Measurements from ENCODE around the gene SLBP.

- TF ChIP-seq POLR2A (IDR thresholded peaks at IDR 0.05; ENCODE audit: low read depth, low read length) (no peak), CHD2 (IDR thresholded peaks at IDR 0.05; ENCODE audit: borderline replicate concordance, low read depth, low read length) (no peak), CTCF (IDR thresholded peaks at IDR 0.05 in 2 of 3, conservative IDR thresholded peaks at IDR 0.05 in 1 of 3; ENCODE audit: control insufficient read depth in 2 of 3, extremely low read depth in 1 of 3, insufficient read depth in 1 of 3, low read depth in 3 of 3, low read length in 3 of 3) (no peak), YBX1 (IDR thresholded peaks at IDR 0.05) (no peak), BRCA1 (IDR thresholded peaks at IDR 0.05; ENCODE audit: low read depth, low read length) (no peak), SUZ12 (IDR thresholded peaks at IDR 0.05; ENCODE audit: unreplicated experiment) (no peak), EP300 (IDR thresholded peaks at IDR 0.05; ENCODE audit: borderline replicate concordance in 1 of 2, control insufficient read depth in 1 of 2, low read depth in 2 of 2, low read length in 2 of 2) (no peak), HCFC1 (IDR thresholded peaks at IDR 0.05; ENCODE audit: low read length) (no peak), ZNF24 (IDR thresholded peaks at IDR 0.05) (no peak)
- TF ChIP-seq, protein P1, sequence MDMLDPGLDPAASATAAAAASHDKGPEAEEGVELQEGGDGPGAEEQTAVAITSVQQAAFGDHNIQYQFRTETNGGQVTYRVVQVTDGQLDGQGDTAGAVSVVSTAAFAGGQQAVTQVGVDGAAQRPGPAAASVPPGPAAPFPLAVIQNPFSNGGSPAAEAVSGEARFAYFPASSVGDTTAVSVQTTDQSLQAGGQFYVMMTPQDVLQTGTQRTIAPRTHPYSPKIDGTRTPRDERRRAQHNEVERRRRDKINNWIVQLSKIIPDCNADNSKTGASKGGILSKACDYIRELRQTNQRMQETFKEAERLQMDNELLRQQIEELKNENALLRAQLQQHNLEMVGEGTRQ (IDR thresholded peaks at IDR 0.05; ENCODE audit: borderline replicate concordance, low read depth, low read length): no peak
- TF ChIP-seq, protein P2, sequence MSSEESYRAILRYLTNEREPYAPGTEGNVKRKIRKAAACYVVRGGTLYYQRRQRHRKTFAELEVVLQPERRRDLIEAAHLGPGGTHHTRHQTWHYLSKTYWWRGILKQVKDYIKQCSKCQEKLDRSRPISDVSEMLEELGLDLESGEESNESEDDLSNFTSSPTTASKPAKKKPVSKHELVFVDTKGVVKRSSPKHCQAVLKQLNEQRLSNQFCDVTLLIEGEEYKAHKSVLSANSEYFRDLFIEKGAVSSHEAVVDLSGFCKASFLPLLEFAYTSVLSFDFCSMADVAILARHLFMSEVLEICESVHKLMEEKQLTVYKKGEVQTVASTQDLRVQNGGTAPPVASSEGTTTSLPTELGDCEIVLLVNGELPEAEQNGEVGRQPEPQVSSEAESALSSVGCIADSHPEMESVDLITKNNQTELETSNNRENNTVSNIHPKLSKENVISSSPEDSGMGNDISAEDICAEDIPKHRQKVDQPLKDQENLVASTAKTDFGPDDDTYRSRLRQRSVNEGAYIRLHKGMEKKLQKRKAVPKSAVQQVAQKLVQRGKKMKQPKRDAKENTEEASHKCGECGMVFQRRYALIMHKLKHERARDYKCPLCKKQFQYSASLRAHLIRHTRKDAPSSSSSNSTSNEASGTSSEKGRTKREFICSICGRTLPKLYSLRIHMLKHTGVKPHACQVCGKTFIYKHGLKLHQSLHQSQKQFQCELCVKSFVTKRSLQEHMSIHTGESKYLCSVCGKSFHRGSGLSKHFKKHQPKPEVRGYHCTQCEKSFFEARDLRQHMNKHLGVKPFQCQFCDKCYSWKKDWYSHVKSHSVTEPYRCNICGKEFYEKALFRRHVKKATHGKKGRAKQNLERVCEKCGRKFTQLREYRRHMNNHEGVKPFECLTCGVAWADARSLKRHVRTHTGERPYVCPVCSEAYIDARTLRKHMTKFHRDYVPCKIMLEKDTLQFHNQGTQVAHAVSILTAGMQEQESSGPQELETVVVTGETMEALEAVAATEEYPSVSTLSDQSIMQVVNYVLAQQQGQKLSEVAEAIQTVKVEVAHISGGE (CRISPR knock-in tag; IDR thresholded peaks at IDR 0.05): no peak
- TF ChIP-seq, protein P3, sequence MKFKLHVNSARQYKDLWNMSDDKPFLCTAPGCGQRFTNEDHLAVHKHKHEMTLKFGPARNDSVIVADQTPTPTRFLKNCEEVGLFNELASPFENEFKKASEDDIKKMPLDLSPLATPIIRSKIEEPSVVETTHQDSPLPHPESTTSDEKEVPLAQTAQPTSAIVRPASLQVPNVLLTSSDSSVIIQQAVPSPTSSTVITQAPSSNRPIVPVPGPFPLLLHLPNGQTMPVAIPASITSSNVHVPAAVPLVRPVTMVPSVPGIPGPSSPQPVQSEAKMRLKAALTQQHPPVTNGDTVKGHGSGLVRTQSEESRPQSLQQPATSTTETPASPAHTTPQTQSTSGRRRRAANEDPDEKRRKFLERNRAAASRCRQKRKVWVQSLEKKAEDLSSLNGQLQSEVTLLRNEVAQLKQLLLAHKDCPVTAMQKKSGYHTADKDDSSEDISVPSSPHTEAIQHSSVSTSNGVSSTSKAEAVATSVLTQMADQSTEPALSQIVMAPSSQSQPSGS (IDR thresholded peaks at IDR 0.05; ENCODE audit: low read length): no peak
Measured at GRCh38 chr4:1647432-1647831, 64.7 kb downstream of the SLBP start.

Data from GM12878 (cell line).